K562 (cell line): ENCODE data around the gene SMIM22. TPM values are rescaled to one million over a fixed set of nuclear protein-coding genes. Genes with fewer than 3 reads are reported as not detected.

Experiments
- ATAC-seq: fragments of 200-7000 bp; cut with Tn5 transposase; 3 replicates; pipeline ENCODE4 v1.9.1; 2020; ENCODE audit warnings: moderate library complexity
- BruUV-seq: library from RNA; stranded (reverse); fragments of 400-500 nt; replicated peaks from 2 replicates; lab custom pipeline; 2021; lab: Mats Ljungman, UMichigan
- CTCF ChIA-PET: fragments of 300-600 bp; formaldehyde crosslinking; extraction: SDS; loops from one replicate; lab custom pipeline; 2021; ENCODE audit warnings: low intra/inter-chr PET ratio; lab: Yijun Ruan, JAX
- POLR2A ChIA-PET: fragments of 300-600, 350-650 bp; sonication (Branson Sonifier 250); formaldehyde crosslinking; extraction: SDS; loops from one replicate; lab custom pipeline; 2021; ENCODE audit warnings: antibody characterized with exemption, inconsistent platforms; lab: Yijun Ruan, JAX
- DNase-seq, 4 experiments: peaks; one replicate each; pipeline versions ENCODE4 v3.0.0 to v3.0.0-alpha.2; 2011 to 2018; ENCODE audit warnings: low spot score in 3 of 4, mixed read lengths in 3 of 4; ENCODE audit errors: extremely low read depth in 1 of 4
- FAIRE-seq: peaks from 2 replicates; lab custom pipeline; 2011; peaks lifted over from hg19 to GRCh38; lab: Jason Lieb, UNC
- H2AFZ ChIP-seq: 2 replicates; pipeline ENCODE4 v1.6.0; 2011; ENCODE audit warnings: low read depth, low read length, control low read depth, inconsistent platforms
- H3K27ac ChIP-seq: fragments of 200-600 bp; 3 replicates; pipeline ENCODE4 v1.8.0; 2011; ENCODE audit warnings: low read depth, mild to moderate bottlenecking, control low read depth, inconsistent platforms, low read length, moderate library complexity, mixed read lengths; ENCODE audit errors: extremely low read depth
- H3K27me3 ChIP-seq, 2 experiments: fragments of 300-600 bp in 1 of 2; 2 replicates in 1 of 2; 3 replicates in 1 of 2; pipeline versions ENCODE4 v1.6.0 to v1.8.0; 2011; ENCODE audit warnings: inconsistent platforms in 2 of 2, low read length in 2 of 2, mild to moderate bottlenecking in 1 of 2, mixed read lengths in 1 of 2, moderate library complexity in 1 of 2; ENCODE audit not compliant: control insufficient read depth in 2 of 2, insufficient read depth in 2 of 2
- H3K36me3 ChIP-seq: fragments of 300-600 bp; 3 replicates; pipeline ENCODE4 v1.8.0; 2011; ENCODE audit warnings: mild to moderate bottlenecking, low read length, inconsistent platforms; ENCODE audit not compliant: control insufficient read depth, insufficient read depth
- H3K4me1 ChIP-seq, 2 experiments: fragments of 200-600 bp in 1 of 2; replicated peaks in 1 of 2; 2 replicates in 1 of 2; 3 replicates in 1 of 2; pipeline versions ENCODE4 v1.5.1 to v1.8.0; 2011; ENCODE audit warnings: inconsistent platforms in 2 of 2, low read length in 2 of 2, mild to moderate bottlenecking in 1 of 2, mixed read lengths in 1 of 2, moderate library complexity in 1 of 2; ENCODE audit not compliant: control insufficient read depth in 2 of 2, insufficient read depth in 2 of 2
- H3K4me2 ChIP-seq: 2 replicates; pipeline ENCODE4 v1.6.1; 2011; ENCODE audit warnings: low read length, control low read depth, inconsistent platforms, mixed read lengths; ENCODE audit not compliant: insufficient read depth
- H3K4me3 ChIP-seq: fragments of 200-600 bp; sonication (generic), shearing (Covaris generic); 2 replicates; pipeline ENCODE4 v1.5.1; 2016; ENCODE audit warnings: control low read depth, inconsistent platforms
- H3K79me2 ChIP-seq: fragments of 200-600 bp; 3 replicates; pipeline ENCODE4 v1.8.0; 2011; ENCODE audit warnings: low read length, inconsistent platforms; ENCODE audit not compliant: control insufficient read depth, insufficient read depth
- H3K9ac ChIP-seq, 2 experiments: 2 replicates each; pipeline versions ENCODE4 v1.6.0 to v1.6.1; 2011; ENCODE audit warnings: low read depth in 2 of 2, low read length in 2 of 2, control low read depth in 1 of 2, inconsistent platforms in 1 of 2, mild to moderate bottlenecking in 1 of 2, mixed read lengths in 1 of 2; ENCODE audit not compliant: insufficient read depth in 1 of 2
- H3K9me1 ChIP-seq: one replicate; pipeline ENCODE4 v1.6.0; 2011; ENCODE audit warnings: inconsistent platforms, mild to moderate bottlenecking, low read length, moderate library complexity; ENCODE audit not compliant: control insufficient read depth, insufficient read depth
- H3K9me3 ChIP-seq: replicated peaks from 2 replicates; pipeline ENCODE4 v1.5.1; 2011; ENCODE audit warnings: low read depth, low read length, inconsistent platforms; ENCODE audit not compliant: control insufficient read depth, insufficient read depth
- H4K20me1 ChIP-seq: replicated peaks from 2 replicates; pipeline ENCODE4 v1.6.1; 2011; ENCODE audit warnings: low read length, inconsistent platforms, mixed read lengths; ENCODE audit not compliant: control insufficient read depth, insufficient read depth
- POLR2G ChIP-seq: fragments of 200-400 bp; formaldehyde crosslinking; IDR thresholded peaks from 2 replicates; pipeline ENCODE4 v1.6.1; 2017; ENCODE audit warnings: low read depth, mild to moderate bottlenecking, antibody characterized with exemption, low read length, moderate library complexity
- WGBS: fragments of 100-300 bp; shearing (Covaris generic); methylation state at CpG from one replicate; pipeline ENCODE4 v1.1.6; 2016; ENCODE audit warnings: low coverage, mixed read lengths; ENCODE audit not compliant: insufficient coverage; ENCODE audit errors: missing lambda C conversion rate; 5-methylcytosine and 5-hydroxymethylcytosine counted together
- in situ Hi-C: fragments of 300-500 bp; cut with MboI; formaldehyde crosslinking; loops from 4 replicates; pipeline ENCODE4 v1.15.0; 2018; ENCODE audit warnings: inconsistent platforms, mixed read lengths
- intact Hi-C: fragments of 100-400 bp; cut with micrococcal nuclease; formaldehyde crosslinking; loops from 2 replicates; pipeline ENCODE4 v1.14.2; 2022
- polyA plus RNA-seq, 8 experiments: library from polyadenylated mRNA; depleted of rRNA in 4 of 8; stranded (reverse) in 5 of 8; unstranded in 3 of 8; fragments of >200 nt; fragmentation: Nextera tagmentation in 2 of 8; fragmentation: Illumina TruSeq in 1 of 8; extraction: Ambion mirVana in 2 of 8; extraction: Trizol in 1 of 8; gene quantifications; 2 replicates each; pipeline versions ENCODE4 v1.2.1 to v1.2.3, GENCODE V29; 2011 to 2014; ENCODE audit warnings: inconsistent platforms in 1 of 8, missing spikeins in 1 of 8
- total RNA-seq, 7 experiments: library from RNA; depleted of rRNA in 6 of 7; stranded (reverse); fragments of >200 nt in 6 of 7; fragmentation: Illumina TruSeq in 2 of 7; extraction: Trizol in 2 of 7; gene quantifications; 2 replicates each; pipeline versions ENCODE4 v1.2.1 to v1.2.3, GENCODE V29; 2011 to 2021; ENCODE audit warnings: low replicate concordance in 1 of 7
- TF ChIP-seq, protein P1 (sequence below): sonication (generic); formaldehyde crosslinking; IDR thresholded peaks from 2 replicates; pipeline ENCODE4 v1.8.1; 2023; ENCODE audit warnings: mild to moderate bottlenecking, missing genetic modification reagents

The SMIM22 gene
- total and polyA plus RNA-seq, 9 of the 15 experiments (the other 6 are each of a cell fraction or from before 2014, with no cell fraction given), result not detected

- no peak for ATAC-seq
- in situ Hi-C loops (no loop called here), intact Hi-C loops (no loop called here)
- DNase-seq, result no peak
- Histone ChIP-seq H3K9me3 (no peaks in the 10 kb centered on the region), H3K9me1 (no peaks in the 10 kb centered on the region), H3K79me2 (no peaks in the 10 kb centered on the region), H3K27me3 (no peaks in the 10 kb centered on the region), H3K36me3 (peaks cover 16% of the 10 kb centered on the region; the same call in 2 of the 3 replicates), H3K4me1 (peaks cover 0 to 28% of the 10 kb centered on the region in 2 experiments; a peak in 2 of 5 replicates), H3K4me2 (no peak overlapping the region), H3K27ac (no peak overlapping the region), H2AFZ (no peak overlapping the region), H3K4me3 (no peak overlapping the region), H3K9ac (peak overlapping the region in 1 of 2 experiments; percentile 57; a peak in 2 of 4 replicates), H4K20me1 (no peaks in the 10 kb centered on the region)
- POLR2A ChIA-PET, result interaction anchor here (0.9 to 1.4 kb wide), 4 partner anchors 11 to 29 kb away, joined by 3 to 5 read pairs (median 4); partner anchors contain the start of genes ANKS3 and DNAAF8
- peak; percentile 53 for TF ChIP-seq POLR2G
- TF ChIP-seq, protein P1, sequence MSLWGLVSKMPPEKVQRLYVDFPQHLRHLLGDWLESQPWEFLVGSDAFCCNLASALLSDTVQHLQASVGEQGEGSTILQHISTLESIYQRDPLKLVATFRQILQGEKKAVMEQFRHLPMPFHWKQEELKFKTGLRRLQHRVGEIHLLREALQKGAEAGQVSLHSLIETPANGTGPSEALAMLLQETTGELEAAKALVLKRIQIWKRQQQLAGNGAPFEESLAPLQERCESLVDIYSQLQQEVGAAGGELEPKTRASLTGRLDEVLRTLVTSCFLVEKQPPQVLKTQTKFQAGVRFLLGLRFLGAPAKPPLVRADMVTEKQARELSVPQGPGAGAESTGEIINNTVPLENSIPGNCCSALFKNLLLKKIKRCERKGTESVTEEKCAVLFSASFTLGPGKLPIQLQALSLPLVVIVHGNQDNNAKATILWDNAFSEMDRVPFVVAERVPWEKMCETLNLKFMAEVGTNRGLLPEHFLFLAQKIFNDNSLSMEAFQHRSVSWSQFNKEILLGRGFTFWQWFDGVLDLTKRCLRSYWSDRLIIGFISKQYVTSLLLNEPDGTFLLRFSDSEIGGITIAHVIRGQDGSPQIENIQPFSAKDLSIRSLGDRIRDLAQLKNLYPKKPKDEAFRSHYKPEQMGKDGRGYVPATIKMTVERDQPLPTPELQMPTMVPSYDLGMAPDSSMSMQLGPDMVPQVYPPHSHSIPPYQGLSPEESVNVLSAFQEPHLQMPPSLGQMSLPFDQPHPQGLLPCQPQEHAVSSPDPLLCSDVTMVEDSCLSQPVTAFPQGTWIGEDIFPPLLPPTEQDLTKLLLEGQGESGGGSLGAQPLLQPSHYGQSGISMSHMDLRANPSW (CRISPR knock-in tag), result no peak
- CTCF ChIA-PET, result no interaction called here
- 57% methylated on average over 13 of the region's 15 CpGs for WGBS
- no peak for FAIRE-seq
- no TSS peak for BruUV-seq
Observed at GRCh38 chr16:4746991-4747574, 48.1 kb upstream of the SMIM22 start.
